ENCODE measurements around the gene TNPO2.
A peak's percentile ranks its signal among the peaks of the same experiment; 100 is the strongest.

Gene TNPO2

GRCh38 chr19:12723641-12724426 lies at the start of gene TNPO2:
TSS of gene TNPO2 (minus strand) at chr19:12723932. CDS start at chr19:12720977, 2,955 bp downstream.
- TF ChIP-seq POLR2A (IDR thresholded peaks at IDR 0.05; ENCODE audit: low read depth, low read length), result peak; percentile 6; the same call in 1 of the 2 replicates
- DNase-seq (ENCODE audit: insufficient read length, low spot score) (no peak), FAIRE-seq (no peak)

GRCh38 chr19:12772323-12772722 lies 48.6 kb upstream of the TNPO2 start:
- DNase-seq (ENCODE audit: insufficient read length, low spot score) (no peak), FAIRE-seq (no peak)
- no peak for TF ChIP-seq POLR2A (IDR thresholded peaks at IDR 0.05; ENCODE audit: low read depth, low read length)

DNA sequence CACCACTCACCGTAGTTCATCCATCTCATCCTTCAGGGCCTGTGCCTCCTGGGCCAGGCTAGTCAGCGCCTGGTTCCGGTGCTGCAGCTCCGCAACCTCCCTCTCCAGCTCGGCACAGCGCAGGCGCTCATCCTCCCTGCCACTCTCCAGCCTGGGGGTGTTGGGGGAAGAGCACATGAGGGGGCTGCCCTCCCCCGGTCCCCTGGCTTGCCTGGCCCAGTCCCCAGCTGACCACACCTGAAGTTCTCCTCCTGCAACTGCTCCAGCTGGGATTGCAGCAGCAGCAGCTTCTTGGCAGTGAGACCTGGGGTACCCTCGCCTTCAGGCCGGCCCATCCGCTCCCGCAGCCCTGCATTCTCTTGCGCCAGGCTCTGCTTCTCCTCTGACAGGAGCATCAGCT lies 47.2 kb upstream of the TNPO2 start:
- no peak for TF ChIP-seq POLR2A (IDR thresholded peaks at IDR 0.05; ENCODE audit: low read depth, low read length)
- DNase-seq (ENCODE audit: insufficient read length, low spot score), result no peak
- no peak for FAIRE-seq

- no peak for FAIRE-seq
- DNase-seq (ENCODE audit: insufficient read length, low spot score), result no peak
- no peak for TF ChIP-seq POLR2A (IDR thresholded peaks at IDR 0.05; ENCODE audit: low read depth, low read length)
These were observed 46.0 kb upstream of the TNPO2 start for GRCh38 chr19:12769689-12770088.

DNA sequence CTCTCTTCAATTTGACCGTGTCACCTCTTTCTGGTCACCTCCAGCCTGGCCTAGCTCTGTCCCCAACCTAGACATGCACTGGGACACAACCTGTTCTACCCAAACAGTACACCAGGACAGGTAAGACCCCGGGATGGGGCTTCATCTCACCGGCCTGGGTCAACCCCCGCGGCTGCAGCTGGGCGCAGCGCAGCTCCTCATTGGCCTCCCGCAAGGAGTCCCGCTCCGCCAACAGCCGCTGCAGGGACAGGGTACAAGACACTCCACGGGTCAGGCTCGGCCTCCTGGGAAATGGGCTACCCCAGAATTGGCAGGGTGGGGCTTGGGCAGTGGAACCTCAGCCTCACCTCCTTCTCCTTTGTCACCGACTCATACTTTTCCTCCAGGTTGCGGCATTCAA lies 43.9 kb upstream of the TNPO2 start:
- FAIRE-seq (no peak), DNase-seq (ENCODE audit: insufficient read length, low spot score) (no peak)
- no peak for TF ChIP-seq POLR2A (IDR thresholded peaks at IDR 0.05; ENCODE audit: low read depth, low read length)

DNA sequence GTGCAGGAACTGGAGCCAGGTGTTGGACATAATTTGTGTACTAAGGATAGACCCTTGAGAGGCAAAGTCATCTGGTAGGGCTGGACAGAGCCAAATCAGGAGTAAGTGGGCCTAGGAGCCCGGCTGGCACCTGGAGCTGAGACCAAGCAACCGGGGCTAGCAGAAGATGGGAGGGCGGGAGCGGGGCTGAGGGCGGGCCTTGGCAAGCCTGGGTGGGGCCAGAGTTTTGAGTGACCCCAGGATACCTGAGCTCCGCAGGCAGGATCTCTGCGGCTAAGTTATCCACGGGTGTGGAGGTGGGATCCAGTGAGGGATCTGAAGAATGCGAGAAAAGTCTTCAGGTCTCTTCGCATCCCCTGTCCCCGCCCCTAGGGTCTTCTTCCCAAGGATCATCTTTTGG lies 43.4 kb upstream of the TNPO2 start:
- no peak for FAIRE-seq
- TF ChIP-seq POLR2A (IDR thresholded peaks at IDR 0.05; ENCODE audit: low read depth, low read length), result no peak

GRCh38 chr19:12766051-12766521 lies 42.4 kb upstream of the TNPO2 start:
- DNase-seq (ENCODE audit: insufficient read length, low spot score), result peak; percentile 90
- no peak for TF ChIP-seq POLR2A (IDR thresholded peaks at IDR 0.05; ENCODE audit: low read depth, low read length)
- FAIRE-seq, result no peak

More for the DNA sequence above, 43.4 kb upstream of the TNPO2 start:
- no peak for DNase-seq (ENCODE audit: insufficient read length, low spot score)

- TF ChIP-seq POLR2A (IDR thresholded peaks at IDR 0.05; ENCODE audit: low read depth, low read length), result no peak
- FAIRE-seq (no peak), DNase-seq (ENCODE audit: insufficient read length, low spot score) (no peak)
These were observed 41.0 kb upstream of the TNPO2 start for GRCh38 chr19:12764698-12765097.

GRCh38 chr19:12763100-12763499 lies 39.4 kb upstream of the TNPO2 start:
- no peak for TF ChIP-seq POLR2A (IDR thresholded peaks at IDR 0.05; ENCODE audit: low read depth, low read length)
- FAIRE-seq (no peak), DNase-seq (ENCODE audit: insufficient read length, low spot score) (no peak)

GRCh38 chr19:12759686-12760085 lies 36.0 kb upstream of the TNPO2 start:
- FAIRE-seq (no peak), DNase-seq (ENCODE audit: insufficient read length, low spot score) (no peak)
- no peak for TF ChIP-seq POLR2A (IDR thresholded peaks at IDR 0.05; ENCODE audit: low read depth, low read length)

DNA sequence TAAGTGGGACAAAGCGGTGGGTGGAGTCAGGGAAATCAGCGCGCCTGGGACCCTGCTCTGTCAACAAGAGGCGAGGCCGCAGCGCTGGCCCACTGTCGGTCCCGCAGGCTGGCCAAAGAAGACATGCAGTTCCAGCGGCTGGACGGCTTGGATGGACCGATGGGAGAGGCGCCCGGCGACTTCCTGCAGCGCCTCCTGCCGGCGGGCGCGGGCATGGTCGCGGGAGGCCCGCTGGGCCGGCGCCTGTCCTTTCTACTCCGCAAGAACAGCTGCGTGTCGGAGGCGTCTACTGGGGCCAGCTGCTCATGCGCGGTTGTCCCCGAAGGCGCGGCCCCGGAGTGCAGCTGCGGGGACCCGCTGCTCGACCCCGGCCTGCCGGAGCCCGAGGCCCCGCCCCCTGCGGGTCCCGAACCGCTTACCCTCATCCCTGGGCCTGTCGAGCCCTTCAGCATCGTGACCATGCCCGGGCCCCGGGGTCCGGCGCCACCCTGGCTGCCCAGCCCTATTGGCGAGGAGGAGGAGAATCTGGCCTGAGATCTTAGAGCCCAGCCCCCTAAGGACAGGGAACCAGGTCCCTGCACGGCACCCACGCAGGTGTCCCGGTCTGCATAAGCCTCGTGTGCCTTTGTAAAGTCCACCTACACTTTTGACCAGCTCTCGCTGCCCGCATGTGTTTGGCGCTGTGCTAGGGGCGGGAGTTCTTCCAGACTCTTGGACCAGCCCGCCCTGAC lies 34.0 kb upstream of the TNPO2 start:
- no peak for TF ChIP-seq POLR2A (IDR thresholded peaks at IDR 0.05; ENCODE audit: low read depth, low read length)
- DNase-seq (ENCODE audit: insufficient read length, low spot score) (peak; percentile 87), FAIRE-seq (no peak)

- FAIRE-seq (no peak), DNase-seq (ENCODE audit: insufficient read length, low spot score) (no peak)
- no peak for TF ChIP-seq POLR2A (IDR thresholded peaks at IDR 0.05; ENCODE audit: low read depth, low read length)
These were observed 32.6 kb upstream of the TNPO2 start for GRCh38 chr19:12756150-12756883.

DNA sequence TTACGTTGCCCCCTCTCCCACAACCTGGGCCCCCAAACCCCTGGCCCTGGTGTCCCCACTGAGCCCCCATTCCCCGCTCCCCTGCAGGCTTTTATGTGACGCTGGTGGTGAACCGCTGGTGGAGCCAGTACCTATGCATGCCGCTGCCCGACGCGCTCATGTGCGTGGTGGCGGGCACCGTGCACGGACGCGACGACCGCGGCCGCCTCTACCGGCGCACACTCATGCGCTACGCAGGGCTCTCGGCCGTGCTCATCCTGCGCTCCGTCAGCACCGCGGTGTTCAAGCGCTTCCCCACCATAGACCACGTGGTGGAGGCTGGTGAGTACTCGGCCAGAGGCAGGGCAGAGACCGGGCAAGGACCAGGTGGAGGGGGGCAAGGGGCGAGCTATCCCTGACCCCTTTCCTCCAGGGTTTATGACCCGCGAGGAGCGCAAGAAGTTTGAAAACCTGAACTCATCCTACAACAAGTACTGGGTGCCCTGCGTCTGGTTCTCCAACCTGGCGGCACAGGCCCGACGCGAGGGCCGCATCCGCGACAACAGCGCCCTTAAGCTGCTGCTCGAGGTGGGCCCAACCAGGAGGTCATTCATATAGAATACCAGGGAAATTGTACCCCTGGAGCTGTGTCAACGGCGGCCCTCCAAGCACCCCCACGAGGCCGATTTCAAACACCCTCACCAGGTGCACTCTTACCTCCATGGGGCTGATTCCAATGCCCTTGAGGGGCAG lies 30.9 kb upstream of the TNPO2 start:
- TF ChIP-seq POLR2A (IDR thresholded peaks at IDR 0.05; ENCODE audit: low read depth, low read length), result no peak
- DNase-seq (ENCODE audit: insufficient read length, low spot score), result no peak
- no peak for FAIRE-seq
